ENCODE results near the gene TMEM186.
"Not testable (repeated sequence)": the region's sequence is repeated elsewhere in the genome, so short reads cannot be mapped to it uniquely, and the experiment has no call there.

The TMEM186 gene

GRCh38 chr16:8797364-8798173, at the start of gene TMEM186, which contains the start of gene PMM2:
TMEM186 (minus strand) TSS chr16:8797639; CDS start chr16:8797614, 25 bp downstream.
PMM2 (plus strand) TSS chr16:8797839; CDS start chr16:8797883, 44 bp downstream.
- peak; percentile 96 for DNase-seq

- no peak for DNase-seq
Measured at GRCh38 chr16:8847145-8847544, 49.7 kb upstream of the TMEM186 start.

GRCh38 chr16:8846401-8846932, 49.0 kb upstream of the TMEM186 start:
- DNase-seq: no peak

GRCh38 chr16:8845699-8846298, 48.4 kb upstream of the TMEM186 start:
- no peak for DNase-seq

- not testable (repeated sequence) for DNase-seq
Measured at GRCh38 chr16:8843296-8843695, 45.9 kb upstream of the TMEM186 start.

GRCh38 chr16:8842016-8842415, 44.6 kb upstream of the TMEM186 start:
- not testable (repeated sequence) for DNase-seq

GRCh38 chr16:8837594-8837993, 40.2 kb upstream of the TMEM186 start:
- DNase-seq: not testable (repeated sequence)

GRCh38 chr16:8836797-8837196, 39.4 kb upstream of the TMEM186 start:
- DNase-seq: not testable (repeated sequence)

- no peak for DNase-seq
Measured at GRCh38 chr16:8832717-8833105, 35.3 kb upstream of the TMEM186 start.

- no peak for DNase-seq
Measured at GRCh38 chr16:8831871-8832716, 34.7 kb upstream of the TMEM186 start.

GRCh38 chr16:8831450-8831849, 34.0 kb upstream of the TMEM186 start:
- no peak for DNase-seq

GRCh38 chr16:8828541-8829165, 31.2 kb upstream of the TMEM186 start:
- no peak for DNase-seq

GRCh38 chr16:8826278-8826879, 28.9 kb upstream of the TMEM186 start:
- no peak for DNase-seq

GRCh38 chr16:8822403-8822802, 25.0 kb upstream of the TMEM186 start:
- no peak for DNase-seq

GRCh38 chr16:8819411-8820034, 22.1 kb upstream of the TMEM186 start:
- no peak for DNase-seq

- DNase-seq: no peak
Measured at GRCh38 chr16:8818504-8819270, 21.2 kb upstream of the TMEM186 start.

- DNase-seq: peak; percentile 21
Measured at GRCh38 chr16:8816967-8817655, 19.7 kb upstream of the TMEM186 start.

- no peak for DNase-seq
Measured at GRCh38 chr16:8814095-8814806, 16.8 kb upstream of the TMEM186 start.

GRCh38 chr16:8812162-8812843, 14.9 kb upstream of the TMEM186 start:
- DNase-seq: no peak
